CD14-positive monocyte (primary cell): ENCODE measurements around the gene ME3. TPM values are rescaled to one million over a fixed set of nuclear protein-coding genes. Genes with fewer than 3 reads are reported as not detected.

Experiments
- DNase-seq, 3 donors: peaks; one replicate each; pipeline ENCODE4 v3.0.0-alpha.2; 2011 to 2022
- H2AFZ ChIP-seq: 2 replicates; pipeline ENCODE4 v1.6.0; 2012; ENCODE audit warnings: mild to moderate bottlenecking, low read depth, low read length, inconsistent platforms; ENCODE audit not compliant: insufficient read depth, poor library complexity, severe bottlenecking
- H3K27ac ChIP-seq, 2 donors: 1 replicate in 1 of 2; 2 replicates in 1 of 2; pipeline ENCODE4 v1.5.1; 2012 to 2013; ENCODE audit warnings: low read length in 2 of 2, control low read depth in 1 of 2, inconsistent platforms in 1 of 2, low read depth in 1 of 2, mild to moderate bottlenecking in 1 of 2
- H3K27me3 ChIP-seq, 2 donors: one replicate each; pipeline versions ENCODE4 v1.6.0 to v1.6.1; 2011 to 2013; ENCODE audit warnings: low read length in 2 of 2; ENCODE audit not compliant: control insufficient read depth in 2 of 2, insufficient read depth in 2 of 2
- H3K36me3 ChIP-seq, 2 donors: replicated peaks in 1 of 2; 1 replicate in 1 of 2; 2 replicates in 1 of 2; pipeline versions ENCODE4 v1.5.1 to v1.6.1; 2012 to 2013; ENCODE audit warnings: low read length in 2 of 2, control low read depth in 1 of 2, inconsistent platforms in 1 of 2, mild to moderate bottlenecking in 1 of 2; ENCODE audit not compliant: insufficient read depth in 2 of 2, control insufficient read depth in 1 of 2
- H3K4me1 ChIP-seq, 2 donors: 1 replicate in 1 of 2; 2 replicates in 1 of 2; pipeline versions ENCODE4 v1.5.1 to v1.6.1; 2012 to 2013; ENCODE audit warnings: low read length in 2 of 2, control low read depth in 1 of 2, inconsistent platforms in 1 of 2, mild to moderate bottlenecking in 1 of 2, moderate library complexity in 1 of 2; ENCODE audit not compliant: insufficient read depth in 2 of 2, control insufficient read depth in 1 of 2
- H3K4me2 ChIP-seq: replicated peaks from 2 replicates; pipeline ENCODE3; 2012; ENCODE audit warnings: low read length, moderate library complexity, mild to moderate bottlenecking; ENCODE audit not compliant: poor library complexity, severe bottlenecking; ENCODE audit errors: extremely low read depth
- H3K4me3 ChIP-seq, 3 experiments: fragments of 200-600 bp in 1 of 3; sonication (generic) in 1 of 3; replicated peaks in 1 of 3; 1 replicate in 2 of 3; 2 replicates in 1 of 3; pipeline ENCODE4 v1.5.1; 2011 to 2013; ENCODE audit warnings: low read length in 3 of 3, mild to moderate bottlenecking in 3 of 3, control low read depth in 2 of 3, low read depth in 2 of 3, inconsistent platforms in 1 of 3, moderate library complexity in 1 of 3
- H3K79me2 ChIP-seq: 2 replicates; pipeline ENCODE4 v1.6.0; 2012; ENCODE audit warnings: mild to moderate bottlenecking, control low read depth, inconsistent platforms, low read length, moderate library complexity; ENCODE audit not compliant: insufficient read depth
- H3K9ac ChIP-seq: 2 replicates; pipeline ENCODE4 v1.6.0; 2017; ENCODE audit warnings: low read length, mild to moderate bottlenecking; ENCODE audit not compliant: insufficient read depth, poor library complexity, severe bottlenecking
- H3K9me3 ChIP-seq, 2 donors: replicated peaks in 1 of 2; 1 replicate in 1 of 2; 2 replicates in 1 of 2; pipeline versions ENCODE4 v1.5.1 to v1.6.1; 2012 to 2013; ENCODE audit warnings: low read length in 2 of 2, control low read depth in 1 of 2; ENCODE audit not compliant: control insufficient read depth in 1 of 2, insufficient read depth in 1 of 2
- H4K20me1 ChIP-seq: 2 replicates; pipeline ENCODE4 v1.6.0; 2012; ENCODE audit warnings: mild to moderate bottlenecking, low read length, control low read depth, moderate library complexity; ENCODE audit not compliant: insufficient read depth
- H3K27ac Mint-ChIP-seq, 7 donors: one replicate each; pipeline ENCODE4 v1.8.0; 2020; ENCODE audit warnings: mild to moderate bottlenecking in 7 of 7, mixed read lengths in 7 of 7, moderate library complexity in 6 of 7, inconsistent platforms in 2 of 7
- H3K27me3 Mint-ChIP-seq, 3 donors: one replicate each; pipeline ENCODE4 v1.8.0; 2021 to 2022; ENCODE audit warnings: low read depth in 3 of 3, mild to moderate bottlenecking in 3 of 3, mixed read lengths in 3 of 3, moderate library complexity in 3 of 3, inconsistent platforms in 1 of 3
- H3K36me3 Mint-ChIP-seq, 2 donors: one replicate each; pipeline ENCODE4 v1.8.0; 2020; ENCODE audit warnings: mixed read lengths in 2 of 2, inconsistent platforms in 1 of 2, mild to moderate bottlenecking in 1 of 2
- H3K4me1 Mint-ChIP-seq: one replicate; pipeline ENCODE4 v1.8.0; 2020; ENCODE audit warnings: mild to moderate bottlenecking, mixed read lengths
- H3K4me3 Mint-ChIP-seq, 2 donors: one replicate each; pipeline ENCODE4 v1.8.0; 2020; ENCODE audit warnings: mild to moderate bottlenecking in 2 of 2, mixed read lengths in 2 of 2, moderate library complexity in 1 of 2
- H3K9me3 Mint-ChIP-seq, 7 donors: one replicate each; pipeline ENCODE4 v1.8.0; 2020 to 2022; ENCODE audit warnings: mixed read lengths in 7 of 7, mild to moderate bottlenecking in 6 of 7, moderate library complexity in 6 of 7, inconsistent platforms in 2 of 7
- CTCF ChIP-seq: fragments of 200-600 bp; IDR thresholded peaks from one replicate; pipeline ENCODE4 v1.8.0; 2022; ENCODE audit warnings: antibody characterized with exemption, mild to moderate bottlenecking
- WGBS: methylation state at CpG from one replicate; pipeline ENCODE4 v1.1.5; 2013; ENCODE audit warnings: missing lambda C conversion rate; ENCODE audit not compliant: insufficient coverage; 5-methylcytosine and 5-hydroxymethylcytosine counted together
- intact Hi-C, 2 donors: fragments of 100-400 bp; cut with micrococcal nuclease; formaldehyde crosslinking; loops; one replicate each; pipeline versions ENCODE4 v1.15.0 to v1.15.1; 2023
- polyA plus RNA-seq, 3 donors: library from polyadenylated mRNA; depleted of rRNA in 1 of 3; unstranded in 2 of 3; stranded (reverse) in 1 of 3; fragments of 300-500 nt in 2 of 3; fragments of >200 nt in 1 of 3; fragmentation: Illumina TruSeq in 2 of 3; gene quantifications; 1 replicate in 2 of 3; 2 replicates in 1 of 3; pipeline ENCODE4 v1.2.3, GENCODE V29; 2012 to 2021

ME3 gene
- polyA plus RNA-seq, 3 donors, result 0.31 to 3.0 (median 0.42) TPM

GRCh38 chr11:86535773-86536172 lies 136.6 kb downstream of the ME3 start:
- Mint-ChIP-seq H3K27ac (no peak overlapping the region), H3K27me3 (no peaks in the 10 kb centered on the region), H3K36me3 (no peaks in the 10 kb centered on the region), H3K4me3 (no peak overlapping the region), H3K9me3 (peaks cover 0 to 4% (median 1%) of the 10 kb centered on the region in 7 donors), H3K4me1 (no peaks in the 10 kb centered on the region)
- Histone ChIP-seq H3K4me1 (no peaks in the 10 kb centered on the region), H3K4me2 (no peak overlapping the region), H3K9ac (no peak overlapping the region), H3K27ac (no peak overlapping the region), H3K27me3 (no peaks in the 10 kb centered on the region), H3K79me2 (no peaks in the 10 kb centered on the region), H3K36me3 (no peaks in the 10 kb centered on the region), H3K4me3 (no peak overlapping the region), H3K9me3 (no peaks in the 10 kb centered on the region), H2AFZ (no peak overlapping the region), H4K20me1 (no peaks in the 10 kb centered on the region)
- intact Hi-C loops, result no loop called here
- DNase-seq, result no peak
- TF ChIP-seq CTCF, result no peak

- H2AFZ ChIP-seq, result no peak overlapping the region
- peaks cover 14 to 25% (median 22%) of the 10 kb centered on the region in 7 donors for H3K9me3 Mint-ChIP-seq
These were observed 147.6 kb downstream of the ME3 start for GRCh38 chr11:86524620-86525352.

More at GRCh38 chr11:86524620-86525352, 147.6 kb downstream of the ME3 start:
- WGBS, result no CpG with 5 or more reads among the region's 2 CpGs
- Mint-ChIP-seq H3K27me3 (no peaks in the 10 kb centered on the region), H3K27ac (no peak overlapping the region), H3K36me3 (peaks cover 0 to 3% of the 10 kb centered on the region in 2 donors), H3K4me1 (no peaks in the 10 kb centered on the region), H3K4me3 (no peak overlapping the region)
- TF ChIP-seq CTCF, result no peak
- H3K9ac ChIP-seq, result no peak overlapping the region
- H3K4me2 ChIP-seq, result no peak overlapping the region
- H3K27me3 ChIP-seq, result no peaks in the 10 kb centered on the region
- H3K4me1 ChIP-seq, result no peaks in the 10 kb centered on the region
- no peak overlapping the region for H3K4me3 ChIP-seq
- no peaks in the 10 kb centered on the region for H4K20me1 ChIP-seq
- peaks cover 0 to 10% of the 10 kb centered on the region in 2 donors for H3K9me3 ChIP-seq
- no peak overlapping the region for H3K27ac ChIP-seq
- no peaks in the 10 kb centered on the region for H3K79me2 ChIP-seq
- DNase-seq, result no peak
- no peaks in the 10 kb centered on the region for H3K36me3 ChIP-seq
- intact Hi-C loops, result no loop called here
